Activated CD4-positive, alpha-beta T cell treated with anti-CD3 and anti-CD28 coated beads, Interleukin-2, amount 50 U/mL, for 4 hours (primary cell): ENCODE data around the gene IFT25.
"Not testable (repeated sequence)": the region's sequence is repeated elsewhere in the genome, so short reads cannot be mapped to it uniquely, and the experiment has no call there.

Experiments used
- DNase-seq, 2 experiments: peaks; one replicate each; pipeline ENCODE4 v3.0.0-alpha.2; 2020

The IFT25 gene

GRCh38 chr1:53883600-53883999, 61.9 kb downstream of the IFT25 start:
- DNase-seq: not testable (repeated sequence)

- not testable (repeated sequence) for DNase-seq
These were observed 63.6 kb downstream of the IFT25 start for GRCh38 chr1:53881853-53882252.

DNA sequence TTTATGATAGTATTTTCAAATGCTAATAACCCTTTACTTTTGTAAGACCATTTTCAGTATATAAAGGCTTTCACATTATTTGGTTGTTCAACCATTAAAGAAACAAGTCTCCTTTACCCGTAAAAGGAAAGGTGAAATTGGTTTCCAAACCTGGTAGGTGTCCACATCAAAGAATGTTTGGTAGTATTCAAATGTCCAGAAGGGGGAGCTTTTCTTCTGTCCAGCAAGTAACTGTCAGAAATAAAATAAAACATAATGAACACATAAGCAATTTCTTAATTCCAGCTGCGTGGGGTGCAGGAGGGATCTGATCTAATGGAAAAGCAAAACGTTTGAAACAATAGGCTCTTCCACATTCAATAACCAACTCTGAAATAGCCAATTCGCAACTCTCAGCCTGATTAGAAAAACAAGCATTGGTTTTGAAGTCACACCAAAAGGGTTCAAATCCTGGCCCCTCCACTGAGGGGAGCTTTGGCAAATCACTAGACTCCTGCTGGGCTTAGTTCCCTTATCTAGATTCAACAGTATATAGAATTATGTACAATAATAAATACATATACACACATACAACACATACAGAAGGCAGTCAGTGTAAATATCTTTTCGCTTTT, 66.9 kb downstream of the IFT25 start:
- DNase-seq: no peak

- not testable (repeated sequence) for DNase-seq
These were observed 70.3 kb downstream of the IFT25 start for GRCh38 chr1:53875150-53875549.

GRCh38 chr1:53871773-53872484, 73.6 kb downstream of the IFT25 start:
- DNase-seq: no peak
